ENCODE results near the gene KCNMA1. TPM values are rescaled to one million over a fixed set of nuclear protein-coding genes. Genes with fewer than 3 reads are reported as not detected.

The KCNMA1 gene
- total RNA-seq, 2 donors from 2014 or later, result 23.2 to 44.5 TPM

- no peaks in the 10 kb centered on the region for H3K4me1 ChIP-seq
- no peak overlapping the region for H3K27ac ChIP-seq
- no peak overlapping the region for H3K4me3 ChIP-seq
- intact Hi-C loops (cut with DNase I), result no loop called here
- DNase-seq, result no peak
- H3K36me3 ChIP-seq, result no peaks in the 10 kb centered on the region
- no peak overlapping the region for H3K9ac ChIP-seq (ENCODE audit: low read depth in 2 of 2, low read length in 2 of 2)
- TF ChIP-seq CTCF (IDR thresholded peaks at IDR 0.05), result no peak
- H3K27me3 ChIP-seq, result no peaks in the 10 kb centered on the region
- H3K9me3 ChIP-seq, result no peaks in the 10 kb centered on the region
Observed at GRCh38 chr10:77552252-77552651, 85.4 kb downstream of the KCNMA1 start.

GRCh38 chr10:77550378-77550777 lies 87.2 kb downstream of the KCNMA1 start:
- no peak for TF ChIP-seq CTCF (IDR thresholded peaks at IDR 0.05)
- H3K27ac ChIP-seq, result no peak overlapping the region
- no peaks in the 10 kb centered on the region for H3K9me3 ChIP-seq

GRCh38 chr10:77548671-77549070 lies 88.9 kb downstream of the KCNMA1 start:
- H3K36me3 ChIP-seq, result no peaks in the 10 kb centered on the region
- DNase-seq, result no peak
- H3K4me3 ChIP-seq, result no peak overlapping the region
- H3K9me3 ChIP-seq, result no peaks in the 10 kb centered on the region
- no peak for TF ChIP-seq CTCF (IDR thresholded peaks at IDR 0.05)
- H3K27ac ChIP-seq, result no peak overlapping the region
- intact Hi-C loops (cut with DNase I), result no loop called here
- H3K4me1 ChIP-seq, result no peaks in the 10 kb centered on the region
- H3K9ac ChIP-seq (ENCODE audit: low read depth in 2 of 2, low read length in 2 of 2), result no peak overlapping the region
- no peaks in the 10 kb centered on the region for H3K27me3 ChIP-seq

More at GRCh38 chr10:77550378-77550777, 87.2 kb downstream of the KCNMA1 start:
- Histone ChIP-seq H3K4me3 (no peak overlapping the region), H3K36me3 (no peaks in the 10 kb centered on the region), H3K4me1 (no peaks in the 10 kb centered on the region), H3K27me3 (no peaks in the 10 kb centered on the region), H3K9ac (ENCODE audit: low read depth in 2 of 2, low read length in 2 of 2) (no peak overlapping the region)
- no peak for DNase-seq
- intact Hi-C loops (cut with DNase I), result no loop called here

GRCh38 chr10:77548157-77548556 lies 89.5 kb downstream of the KCNMA1 start:
- Histone ChIP-seq H3K4me3 (no peak overlapping the region), H3K36me3 (no peaks in the 10 kb centered on the region), H3K4me1 (no peaks in the 10 kb centered on the region), H3K27ac (no peak overlapping the region), H3K27me3 (no peaks in the 10 kb centered on the region), H3K9ac (ENCODE audit: low read depth in 2 of 2, low read length in 2 of 2) (no peak overlapping the region), H3K9me3 (no peaks in the 10 kb centered on the region)
- TF ChIP-seq CTCF (IDR thresholded peaks at IDR 0.05), result no peak
- intact Hi-C loops (cut with DNase I), result no loop called here
- DNase-seq, result peak; percentile 76

- H3K4me3 ChIP-seq, result no peak overlapping the region
- no peaks in the 10 kb centered on the region for H3K9me3 ChIP-seq
- no peak overlapping the region for H3K9ac ChIP-seq (ENCODE audit: low read depth in 2 of 2, low read length in 2 of 2)
- H3K4me1 ChIP-seq, result no peaks in the 10 kb centered on the region
- no peak for TF ChIP-seq CTCF (IDR thresholded peaks at IDR 0.05)
- no peak for DNase-seq
- no peaks in the 10 kb centered on the region for H3K36me3 ChIP-seq
- intact Hi-C loops (cut with DNase I), result no loop called here
- H3K27me3 ChIP-seq, result no peaks in the 10 kb centered on the region
- H3K27ac ChIP-seq, result no peak overlapping the region
Observed at GRCh38 chr10:77547307-77548050, 90.1 kb downstream of the KCNMA1 start.
